Left ventricle myocardium superior (tissue), 1 donor: ENCODE measurements around the gene REPIN1. TPM values are rescaled to one million over a fixed set of nuclear protein-coding genes. Genes with fewer than 3 reads are reported as not detected.
A peak's percentile ranks its signal among the peaks of the same experiment; 100 is the strongest.

Experiments used
- ATAC-seq: fragments of 200-7000 bp; cut with Tn5 transposase; one replicate; pipeline ENCODE4 v1.9.1; 2020; ENCODE audit warnings: mild to moderate bottlenecking, moderate library complexity
- DNase-seq: peaks from one replicate; pipeline ENCODE4 v3.0.0-alpha.2; 2020
- intact Hi-C: fragments of 100-400 bp; cut with micrococcal nuclease; formaldehyde crosslinking; loops from one replicate; pipeline ENCODE4 v1.11.0; 2022
- long read RNA-seq: library from polyadenylated mRNA; unstranded; transcript quantifications from one replicate; pipeline ENCODE4 v2.0.0, GENCODE V29; 2021
- total RNA-seq: library from RNA; stranded (reverse); fragmentation: NEBNext Ultra II Directional; extraction: Animal tissue kit (Norgen Biotek cat#: 25700); gene quantifications from one replicate; pipeline ENCODE4 v1.2.1, GENCODE V29; 2021
- donor health status: DM: no; HTN: yes; CAD: no; lungs with severe emphysema.

REPIN1 gene
- total RNA-seq: 131 TPM
- long read RNA-seq, transcript REPIN1-202 (1 exons, 2,876 nt): major isoform, 195 of 322 reads
- long read RNA-seq, transcript REPIN1-214 (3 exons, 2,058 nt): minor isoform, 13 of 322 reads
- long read RNA-seq, transcript REPIN1-203 (2 exons, 2,969 nt): minor isoform, 64 of 322 reads
- long read RNA-seq, partial matches to known transcripts: 1 of 322 reads
- long read RNA-seq, other reads (novel, unspliced or antisense): 33 of 322 reads

- ATAC-seq (peak; percentile 89), DNase-seq (peak; percentile 96)
- intact Hi-C loops: no loop called here
Observed at GRCh38 chr7:150368096-150368883, at the start of gene REPIN1. REPIN1 (plus strand) TSS chr7:150368822; CDS start chr7:150369712, 890 bp downstream.

- DNase-seq (no peak), ATAC-seq (no peak)
- intact Hi-C loops: no loop called here
Observed at GRCh38 chr7:150321788-150322113, 46.9 kb upstream of the REPIN1 start.

GRCh38 chr7:150322114-150322832 is 46.3 kb upstream of the REPIN1 start:
- DNase-seq (no peak), ATAC-seq (no peak)
- intact Hi-C loops: no loop called here

- intact Hi-C loops: no loop called here
Observed at GRCh38 chr7:150322833-150323681, 45.6 kb upstream of the REPIN1 start, which contains the start of the genes ACTR3C and LRRC61. ACTR3C (minus strand) TSS chr7:150323545; CDS start chr7:150295296, 28,249 bp downstream. LRRC61 (plus strand) TSS chr7:150323355; CDS start chr7:150336862, 13,507 bp downstream.

GRCh38 chr7:150323682-150324372 is 44.8 kb upstream of the REPIN1 start:
- intact Hi-C loops: no loop called here
- ATAC-seq (peak; percentile 36), DNase-seq (no peak)

More at GRCh38 chr7:150322833-150323681, 45.6 kb upstream of the REPIN1 start, which contains the start of the genes ACTR3C and LRRC61:
- ATAC-seq (peak; percentile 89), DNase-seq (peak; percentile 72)

- ATAC-seq: no peak
- intact Hi-C loops: no loop called here
- no peak for DNase-seq
Observed at GRCh38 chr7:150324373-150324961, 44.2 kb upstream of the REPIN1 start.

- intact Hi-C loops: no loop called here
- ATAC-seq: peak; percentile 14
- DNase-seq: no peak
Observed at GRCh38 chr7:150325110-150325611, 43.5 kb upstream of the REPIN1 start.

GRCh38 chr7:150325901-150326300 is 42.7 kb upstream of the REPIN1 start:
- no peak for ATAC-seq
- DNase-seq: no peak
- intact Hi-C loops: no loop called here

- DNase-seq (no peak), ATAC-seq (no peak)
- intact Hi-C loops: no loop called here
Observed at GRCh38 chr7:150326657-150327268, 41.9 kb upstream of the REPIN1 start.

GRCh38 chr7:150327308-150327707 is 41.3 kb upstream of the REPIN1 start:
- intact Hi-C loops: no loop called here
- DNase-seq: no peak
- no peak for ATAC-seq

GRCh38 chr7:150329331-150330120 is 39.1 kb upstream of the REPIN1 start:
- DNase-seq (no peak), ATAC-seq (no peak)
- intact Hi-C loops: no loop called here

- DNase-seq (no peak), ATAC-seq (no peak)
- intact Hi-C loops: no loop called here
Observed at GRCh38 chr7:150330211-150330885, 38.3 kb upstream of the REPIN1 start.

- intact Hi-C loops: no loop called here
- ATAC-seq (no peak), DNase-seq (no peak)
Observed at GRCh38 chr7:150332852-150333635, 35.6 kb upstream of the REPIN1 start.

GRCh38 chr7:150333659-150334058 is 35.0 kb upstream of the REPIN1 start:
- DNase-seq (no peak), ATAC-seq (no peak)
- intact Hi-C loops: no loop called here

GRCh38 chr7:150334108-150334507 is 34.5 kb upstream of the REPIN1 start:
- intact Hi-C loops: no loop called here
- no peak for ATAC-seq

More at GRCh38 chr7:150334108-150334507, 34.5 kb upstream of the REPIN1 start:
- DNase-seq: no peak
